Activated naive CD4-positive, alpha-beta T cell treated with anti-CD3 and anti-CD28 coated beads, Interleukin-2, amount 10 ng/mL, durations not matched to agents 7 days and 5 days (primary cell): ENCODE measurements around the gene TFF2.

Source experiments
- CTCF ChIA-PET: fragments of 350-600 bp; sonication (Branson Sonifier 250); formaldehyde crosslinking; loops from one replicate; lab custom pipeline; 2021; ENCODE audit warnings: antibody characterized with exemption; lab: Charles Lee
- DNase-seq: peaks from one replicate; pipeline ENCODE4 v3.0.0-alpha.2; 2020
- H3K27ac Mint-ChIP-seq: one replicate; pipeline ENCODE4 v1.8.0; 2021; ENCODE audit warnings: mild to moderate bottlenecking, moderate library complexity, mixed read lengths
- H3K27me3 Mint-ChIP-seq: one replicate; pipeline ENCODE4 v1.8.0; 2021; ENCODE audit warnings: mild to moderate bottlenecking, mixed read lengths
- H3K36me3 Mint-ChIP-seq: one replicate; pipeline ENCODE4 v1.8.0; 2021; ENCODE audit warnings: mixed read lengths
- H3K4me1 Mint-ChIP-seq: one replicate; pipeline ENCODE4 v1.8.0; 2021; ENCODE audit warnings: mixed read lengths
- H3K4me3 Mint-ChIP-seq: one replicate; pipeline ENCODE4 v1.8.0; 2021; ENCODE audit warnings: mild to moderate bottlenecking, moderate library complexity, mixed read lengths
- H3K9me3 Mint-ChIP-seq: one replicate; pipeline ENCODE4 v1.8.0; 2021; ENCODE audit warnings: mixed read lengths

TFF2 gene

GRCh38 chr21:42352441-42353095 lies 1.8 kb upstream of the TFF2 start:
- CTCF ChIA-PET = no interaction called here
- no peak overlapping the region for H3K4me3 Mint-ChIP-seq
- peaks cover 35% of the 10 kb centered on the region for H3K27me3 Mint-ChIP-seq
- DNase-seq = no peak
- H3K4me1 Mint-ChIP-seq = peaks cover 2% of the 10 kb centered on the region
- peak overlapping the region; percentile 68 for H3K27ac Mint-ChIP-seq
- H3K9me3 Mint-ChIP-seq = peaks cover 25% of the 10 kb centered on the region
- H3K36me3 Mint-ChIP-seq = no peaks in the 10 kb centered on the region

GRCh38 chr21:42351626-42352440 lies 1.0 kb upstream of the TFF2 start:
- CTCF ChIA-PET = no interaction called here
- Mint-ChIP-seq H3K27me3 (peaks cover 35% of the 10 kb centered on the region), H3K27ac (peak overlapping the region; percentile 68), H3K36me3 (no peaks in the 10 kb centered on the region), H3K9me3 (peaks cover 19% of the 10 kb centered on the region), H3K4me1 (no peaks in the 10 kb centered on the region), H3K4me3 (no peak overlapping the region)
- DNase-seq = peak; percentile 13

- CTCF ChIA-PET = interaction anchor here (1.8 kb wide), 1 partner anchor 40 kb away, joined by 5 read pairs; no protein-coding TSS in a partner anchor
- DNase-seq = peak; percentile 9
- Mint-ChIP-seq H3K27me3 (peaks cover 32% of the 10 kb centered on the region), H3K4me3 (no peak overlapping the region), H3K4me1 (no peaks in the 10 kb centered on the region), H3K36me3 (no peaks in the 10 kb centered on the region), H3K27ac (no peak overlapping the region), H3K9me3 (peaks cover 11% of the 10 kb centered on the region)
Measured at GRCh38 chr21:42350318-42350910, 380 bp downstream of the TFF2 start.

- Mint-ChIP-seq H3K4me1 (no peaks in the 10 kb centered on the region), H3K27ac (no peak overlapping the region), H3K4me3 (no peak overlapping the region), H3K9me3 (peaks cover 7% of the 10 kb centered on the region), H3K36me3 (no peaks in the 10 kb centered on the region), H3K27me3 (peaks cover 31% of the 10 kb centered on the region)
- CTCF ChIA-PET = interaction anchor here (1.3 to 1.8 kb wide), 2 partner anchors 11 to 40 kb away, joined by 5 to 6 read pairs; no protein-coding TSS in a partner anchor
- peak; percentile 17 for DNase-seq
Measured at GRCh38 chr21:42349420-42350317, 1.1 kb downstream of the TFF2 start.

- CTCF ChIA-PET = interaction anchor here (1.3 to 1.8 kb wide), 2 partner anchors 11 to 39 kb away, joined by 5 to 6 read pairs; no protein-coding TSS in a partner anchor
- DNase-seq = no peak
- no peaks in the 10 kb centered on the region for H3K36me3 Mint-ChIP-seq
- no peaks in the 10 kb centered on the region for H3K4me1 Mint-ChIP-seq
- no peak overlapping the region for H3K27ac Mint-ChIP-seq
- no peak overlapping the region for H3K4me3 Mint-ChIP-seq
- peaks cover 3% of the 10 kb centered on the region for H3K9me3 Mint-ChIP-seq
- H3K27me3 Mint-ChIP-seq = peaks cover 24% of the 10 kb centered on the region
Measured at GRCh38 chr21:42348762-42349161, 2.0 kb downstream of the TFF2 start.

GRCh38 chr21:42347601-42348327 lies 3.0 kb downstream of the TFF2 start:
- Mint-ChIP-seq H3K4me1 (no peaks in the 10 kb centered on the region), H3K27ac (no peak overlapping the region), H3K4me3 (no peak overlapping the region), H3K27me3 (peaks cover 19% of the 10 kb centered on the region), H3K9me3 (no peaks in the 10 kb centered on the region), H3K36me3 (no peaks in the 10 kb centered on the region)
- CTCF ChIA-PET = no interaction called here
- DNase-seq = peak; percentile 8

GRCh38 chr21:42346866-42347600 lies 3.8 kb downstream of the TFF2 start:
- no peak overlapping the region for H3K27ac Mint-ChIP-seq

GRCh38 chr21:42346441-42346840 lies 4.4 kb downstream of the TFF2 start:
- no peaks in the 10 kb centered on the region for H3K4me1 Mint-ChIP-seq
- peaks cover 11% of the 10 kb centered on the region for H3K27me3 Mint-ChIP-seq
- no peaks in the 10 kb centered on the region for H3K36me3 Mint-ChIP-seq
- peak; percentile 5 for DNase-seq
- CTCF ChIA-PET = no interaction called here
- no peak overlapping the region for H3K27ac Mint-ChIP-seq
- no peak overlapping the region for H3K4me3 Mint-ChIP-seq
- no peaks in the 10 kb centered on the region for H3K9me3 Mint-ChIP-seq

More at GRCh38 chr21:42346866-42347600, 3.8 kb downstream of the TFF2 start:
- H3K36me3 Mint-ChIP-seq = no peaks in the 10 kb centered on the region
- CTCF ChIA-PET = no interaction called here
- H3K4me1 Mint-ChIP-seq = no peaks in the 10 kb centered on the region
- no peaks in the 10 kb centered on the region for H3K9me3 Mint-ChIP-seq
- H3K27me3 Mint-ChIP-seq = peaks cover 14% of the 10 kb centered on the region
- no peak overlapping the region for H3K4me3 Mint-ChIP-seq
- DNase-seq = peak; percentile 3

GRCh38 chr21:42344631-42345030 lies 6.2 kb downstream of the TFF2 start:
- Mint-ChIP-seq H3K9me3 (no peaks in the 10 kb centered on the region), H3K27me3 (peaks cover 5% of the 10 kb centered on the region), H3K36me3 (no peaks in the 10 kb centered on the region), H3K27ac (no peak overlapping the region), H3K4me1 (no peaks in the 10 kb centered on the region), H3K4me3 (no peak overlapping the region)
- CTCF ChIA-PET = interaction anchor here (0.7 kb wide), 1 partner anchor 165 kb away, joined by 3 read pairs; no protein-coding TSS in a partner anchor
- no peak for DNase-seq

- Mint-ChIP-seq H3K4me1 (no peaks in the 10 kb centered on the region), H3K9me3 (no peaks in the 10 kb centered on the region), H3K36me3 (no peaks in the 10 kb centered on the region), H3K27ac (no peak overlapping the region), H3K4me3 (no peak overlapping the region), H3K27me3 (peaks cover 5% of the 10 kb centered on the region)
- CTCF ChIA-PET = interaction anchor here (0.7 kb wide), 1 partner anchor 165 kb away, joined by 3 read pairs; no protein-coding TSS in a partner anchor
- DNase-seq = no peak
Measured at GRCh38 chr21:42343963-42344510, 6.8 kb downstream of the TFF2 start.

GRCh38 chr21:42343556-42343955 lies 7.2 kb downstream of the TFF2 start:
- no peak overlapping the region for H3K27ac Mint-ChIP-seq
- DNase-seq = no peak
- CTCF ChIA-PET = no interaction called here
- H3K36me3 Mint-ChIP-seq = no peaks in the 10 kb centered on the region
- H3K4me1 Mint-ChIP-seq = no peaks in the 10 kb centered on the region
- no peaks in the 10 kb centered on the region for H3K9me3 Mint-ChIP-seq
- H3K4me3 Mint-ChIP-seq = no peak overlapping the region
- peaks cover 7% of the 10 kb centered on the region for H3K27me3 Mint-ChIP-seq

GRCh38 chr21:42343101-42343500 lies 7.7 kb downstream of the TFF2 start:
- Mint-ChIP-seq H3K27me3 (peaks cover 12% of the 10 kb centered on the region), H3K36me3 (no peaks in the 10 kb centered on the region), H3K9me3 (no peaks in the 10 kb centered on the region), H3K4me1 (no peaks in the 10 kb centered on the region), H3K27ac (no peak overlapping the region), H3K4me3 (no peak overlapping the region)
- CTCF ChIA-PET = no interaction called here
- no peak for DNase-seq
